ENCODE data around the gene MED12.

DNA sequence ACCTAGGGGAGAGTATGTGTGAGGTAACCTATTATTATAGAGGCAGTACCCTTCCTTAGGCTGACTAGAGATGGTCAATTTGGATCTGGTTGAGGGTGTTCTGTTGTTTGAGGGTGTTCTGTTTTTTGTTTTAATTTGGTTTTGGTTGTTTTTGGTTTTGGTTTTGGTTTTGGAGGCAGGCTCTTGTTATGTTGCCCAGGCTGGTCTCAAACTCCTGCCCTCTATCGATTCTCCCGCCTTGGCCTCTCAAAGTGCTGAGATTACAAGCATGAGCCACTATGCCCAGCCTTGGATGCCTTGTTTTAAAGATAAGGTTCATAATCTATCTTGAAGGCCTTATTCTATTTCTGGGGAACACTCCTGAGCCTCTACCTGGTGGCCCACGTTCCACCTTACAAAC is 12.8 kb upstream of the MED12 start:
- TF ChIP-seq POLR2A (IDR thresholded peaks at IDR 0.05; ENCODE audit: low read depth, low read length) (no peak), TAF1 (IDR thresholded peaks at IDR 0.05; ENCODE audit: low read depth, low read length) (no peak), POLR2AphosphoS5 (IDR thresholded peaks at IDR 0.05; ENCODE audit: low read depth, low read length) (no peak)

All from GM12891 (cell line).